Neural cell (in vitro differentiated cells): ENCODE results near the gene EEPD1.

ENCODE experiments used
- CTCF ChIP-seq: fragments of 450-650 bp; IDR thresholded peaks from 2 replicates; pipeline ENCODE4 v1.5.1; 2014; ENCODE audit warnings: antibody characterized with exemption, mild to moderate bottlenecking, moderate library complexity; ENCODE audit not compliant: poor library complexity, severe bottlenecking
- EP300 ChIP-seq: fragments of 450-650 bp; conservative IDR thresholded peaks from 2 replicates; pipeline ENCODE4 v1.6.1; 2014; ENCODE audit warnings: antibody characterized with exemption, mild to moderate bottlenecking, moderate library complexity; ENCODE audit not compliant: poor library complexity, severe bottlenecking
- RAD21 ChIP-seq: fragments of 450-650 bp; conservative IDR thresholded peaks from 2 replicates; pipeline ENCODE4 v1.6.1; 2014; ENCODE audit warnings: antibody characterized with exemption, mild to moderate bottlenecking, moderate library complexity

DNA sequence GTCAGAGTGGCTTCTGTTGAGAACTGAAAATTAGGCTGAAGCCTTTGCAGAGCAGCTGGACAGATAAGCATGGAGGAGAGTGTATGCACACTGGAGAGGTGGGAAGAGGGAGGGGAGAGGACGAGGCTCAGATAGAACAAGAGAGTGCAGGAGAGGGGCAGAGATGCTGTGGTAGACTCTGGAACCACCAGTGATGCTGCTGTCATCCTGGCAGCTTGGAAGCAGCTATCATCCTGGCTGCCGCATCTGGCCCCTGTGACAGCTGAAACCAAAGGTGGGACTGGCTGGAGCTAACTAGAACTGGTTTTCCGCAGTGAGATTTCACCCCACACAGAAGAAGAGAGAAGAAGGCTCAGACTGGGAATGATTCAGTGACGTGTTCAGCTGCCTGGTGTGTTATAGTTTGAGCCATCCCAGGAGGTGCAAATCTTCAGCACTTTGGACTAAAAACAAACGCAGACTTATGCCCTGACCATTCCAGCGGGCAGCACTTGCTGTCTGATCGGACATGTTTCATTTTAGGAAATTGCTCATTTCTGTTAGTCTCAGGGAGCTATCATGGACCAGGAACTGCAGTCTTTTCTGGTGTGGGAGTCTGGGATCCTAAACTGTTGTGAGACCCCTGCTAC is 38.4 kb downstream of the EEPD1 start:
- TF ChIP-seq CTCF (no peak), EP300 (no peak), RAD21 (no peak)
